NOMO-1 treated with dmso at 0.1 percent for 144 hours (cell line): ENCODE results near the gene ABCC10.
"Not testable (repeated sequence)": the region's sequence is repeated elsewhere in the genome, so short reads cannot be mapped to it uniquely, and the experiment has no call there.

Source experiments
- DNase-seq: peaks from one replicate; lab custom pipeline; 2025; ENCODE audit not compliant: unreplicated experiment; lab: John Stamatoyannopoulos, UW

Gene ABCC10

DNA sequence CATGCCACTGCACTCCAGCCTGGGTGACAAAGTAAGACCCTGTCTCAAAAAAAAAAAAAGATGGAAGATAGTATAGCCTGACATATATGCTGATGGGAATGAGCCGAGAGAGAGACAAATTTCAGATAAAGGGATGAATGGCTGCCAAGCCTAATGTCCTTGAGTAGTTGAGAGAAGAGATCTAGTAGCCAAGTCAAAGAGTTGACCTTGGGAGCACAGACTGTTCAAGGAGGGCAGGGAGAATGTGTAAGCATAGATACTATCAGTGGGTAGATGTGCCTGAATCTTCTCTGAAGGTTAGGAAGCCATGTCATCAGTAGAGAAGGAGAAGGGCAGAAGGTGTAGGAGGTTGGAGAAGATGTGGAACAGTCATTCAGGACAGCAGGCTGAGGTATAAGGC is 20.0 kb upstream of the ABCC10 start:
- no peak for DNase-seq

DNA sequence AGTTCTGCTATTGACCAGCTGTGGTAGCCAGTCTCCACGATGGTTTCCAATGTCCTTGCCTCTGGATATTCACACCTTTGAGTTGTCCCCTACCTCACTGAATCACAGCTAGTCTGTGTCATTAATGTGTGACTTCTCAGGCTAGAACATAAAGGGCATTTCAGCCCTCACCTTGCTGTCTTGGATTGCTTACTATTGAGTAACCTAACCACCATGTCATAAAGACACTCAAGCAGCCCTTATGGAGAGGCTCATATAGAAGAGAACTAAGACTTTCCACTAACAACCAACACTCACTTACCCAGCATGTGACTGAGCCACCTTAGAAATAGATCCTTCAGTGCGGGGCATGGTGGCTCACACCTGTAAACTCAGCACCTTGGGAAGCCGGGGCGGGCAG is 19.1 kb upstream of the ABCC10 start:
- no peak for DNase-seq

GRCh38 chr6:43410776-43411175 is 16.6 kb upstream of the ABCC10 start:
- DNase-seq = not testable (repeated sequence)

DNA sequence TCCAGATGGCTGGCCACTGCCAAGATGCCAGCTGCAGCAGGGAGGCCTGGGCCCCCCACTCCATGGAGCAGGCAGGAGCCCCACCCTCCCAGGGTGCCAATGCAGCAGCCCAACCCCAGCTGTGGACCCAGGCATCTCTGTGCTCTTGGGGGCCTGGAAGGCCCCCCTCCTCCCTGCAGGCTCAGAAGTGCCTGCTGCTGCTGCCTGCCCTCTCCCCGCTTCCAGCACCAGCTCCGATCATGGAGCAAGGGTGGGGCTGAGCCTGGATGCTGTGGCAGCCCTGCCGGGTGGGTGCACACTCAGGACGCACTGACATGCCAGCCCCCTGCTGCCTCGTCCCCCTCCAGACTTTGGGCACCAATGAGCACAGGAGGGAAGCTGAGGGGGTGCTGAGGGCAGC is 14.8 kb upstream of the ABCC10 start:
- no peak for DNase-seq

GRCh38 chr6:43413002-43413401 is 14.3 kb upstream of the ABCC10 start:
- no peak for DNase-seq

GRCh38 chr6:43415275-43415674 is 12.1 kb upstream of the ABCC10 start:
- not testable (repeated sequence) for DNase-seq

GRCh38 chr6:43416935-43417334 is 10.4 kb upstream of the ABCC10 start:
- DNase-seq = no peak

GRCh38 chr6:43420012-43420709 is 7.2 kb upstream of the ABCC10 start:
- no peak for DNase-seq

- DNase-seq = no peak
These were observed 5.5 kb upstream of the ABCC10 start for GRCh38 chr6:43421831-43422230.

- not testable (repeated sequence) for DNase-seq
These were observed 2.3 kb upstream of the ABCC10 start for GRCh38 chr6:43425083-43425482.

GRCh38 chr6:43426928-43427405 is 374 bp upstream of the ABCC10 start:
- DNase-seq = no peak

GRCh38 chr6:43428112-43428570 is 800 bp downstream of the ABCC10 start:
- peak; percentile 11 for DNase-seq

- DNase-seq = no peak
These were observed 1.5 kb downstream of the ABCC10 start for GRCh38 chr6:43428874-43429273.

- no peak for DNase-seq
These were observed 4.9 kb downstream of the ABCC10 start for GRCh38 chr6:43432009-43432945.

GRCh38 chr6:43433148-43433547 is 5.8 kb downstream of the ABCC10 start:
- no peak for DNase-seq

DNA sequence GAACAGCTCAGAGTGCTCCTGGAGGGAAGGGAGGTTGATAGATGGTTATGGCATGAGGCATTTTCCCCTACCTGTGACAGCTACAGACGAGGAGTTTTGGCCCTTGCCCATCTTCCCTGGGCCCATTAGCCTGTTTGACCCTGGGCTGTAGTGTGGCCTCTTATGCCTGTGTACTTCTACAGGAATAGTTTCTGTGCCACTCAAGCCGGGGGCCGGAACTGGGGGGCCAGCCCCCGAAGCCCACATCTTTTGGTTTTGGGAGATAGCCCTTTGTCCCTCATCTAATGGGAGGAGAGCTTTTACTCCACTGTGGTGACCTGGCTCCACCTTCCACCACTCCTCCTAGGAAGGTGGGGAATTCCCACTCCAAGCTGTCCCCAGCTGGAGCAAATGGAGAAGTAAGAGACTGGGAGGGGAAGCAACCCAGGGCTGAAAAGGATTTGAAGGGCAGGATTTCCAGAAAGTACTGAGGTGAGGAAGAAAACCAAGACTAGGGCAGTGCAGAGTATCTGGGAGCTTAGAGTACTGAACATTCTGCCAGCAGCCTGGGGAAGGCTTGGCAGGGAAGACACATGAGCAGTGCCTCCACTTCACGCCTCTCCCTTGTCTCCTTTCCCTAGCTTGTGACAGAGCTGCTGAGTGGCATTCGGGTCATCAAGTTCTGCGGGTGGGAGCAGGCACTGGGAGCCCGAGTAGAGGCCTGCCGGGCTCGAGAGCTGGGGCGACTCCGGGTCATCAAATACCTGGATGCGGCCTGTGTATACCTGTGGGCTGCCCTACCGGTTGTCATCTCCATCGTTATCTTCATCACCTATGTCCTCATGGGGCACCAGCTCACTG is 6.9 kb downstream of the ABCC10 start:
- no peak for DNase-seq

- no peak for DNase-seq
These were observed 7.6 kb downstream of the ABCC10 start for GRCh38 chr6:43434943-43435342.

DNA sequence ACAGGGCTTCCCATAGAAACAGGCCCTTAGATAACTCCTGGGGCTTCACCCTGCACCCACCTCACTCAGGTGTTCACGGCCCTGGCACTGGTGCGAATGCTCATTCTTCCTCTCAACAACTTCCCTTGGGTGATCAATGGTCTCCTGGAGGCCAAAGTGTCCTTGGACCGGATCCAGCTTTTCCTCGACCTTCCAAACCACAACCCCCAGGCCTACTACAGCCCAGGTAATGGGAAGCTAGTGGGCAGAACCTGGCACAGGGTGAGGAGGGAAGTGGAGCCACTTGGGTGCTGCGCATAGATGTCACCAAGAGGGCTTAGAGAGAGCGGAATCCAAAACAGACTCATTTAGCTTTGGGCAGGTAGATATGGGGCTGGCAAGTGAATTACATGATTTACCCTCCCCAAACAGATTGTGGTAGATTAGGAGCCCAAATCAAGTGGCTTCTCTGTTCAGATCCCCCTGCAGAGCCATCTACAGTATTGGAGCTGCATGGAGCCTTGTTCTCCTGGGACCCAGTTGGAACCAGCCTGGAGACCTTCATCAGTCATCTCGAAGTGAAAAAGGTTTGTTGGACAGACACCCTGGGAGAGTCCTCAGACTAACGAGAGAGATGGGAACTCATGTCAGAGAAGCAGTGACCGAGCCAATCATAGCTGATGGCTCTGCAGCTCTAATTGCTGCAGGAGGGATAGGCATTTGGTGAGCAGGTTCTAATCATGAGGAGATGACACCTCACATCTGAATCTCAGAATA is 8.5 kb downstream of the ABCC10 start:
- no peak for DNase-seq

DNA sequence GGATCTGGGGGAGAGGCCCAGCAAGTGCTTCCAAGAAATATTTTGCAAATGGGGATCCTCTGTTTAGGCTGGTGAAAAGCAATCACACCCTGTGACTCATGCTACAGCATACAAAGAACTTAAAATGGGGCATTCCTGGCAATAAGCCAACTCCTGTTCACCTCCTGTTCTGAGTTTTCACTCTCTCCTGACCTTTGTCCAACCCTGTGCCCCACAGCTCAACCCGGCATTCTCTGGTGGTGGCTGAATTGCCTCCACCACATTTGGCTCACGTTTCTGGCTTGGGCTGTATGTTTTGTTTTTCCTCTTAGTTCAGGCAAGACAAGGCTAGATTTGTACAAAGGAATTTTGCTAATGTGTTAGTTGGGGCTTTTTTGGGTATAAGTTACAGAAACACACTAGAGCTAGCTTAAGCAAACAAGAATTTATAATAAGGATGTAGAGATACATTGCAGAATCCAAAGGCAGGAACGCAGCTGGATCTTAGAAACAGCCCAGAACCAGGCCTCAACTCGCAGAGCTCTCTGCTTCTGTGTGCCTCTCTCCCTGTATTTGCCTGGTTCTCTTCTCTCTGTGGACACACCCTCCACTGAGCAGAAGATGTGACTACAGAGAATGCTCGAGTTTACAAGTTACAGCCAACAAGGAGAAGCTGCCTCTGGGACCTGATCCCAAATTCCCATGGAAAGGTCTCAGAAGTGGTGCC is 9.4 kb downstream of the ABCC10 start:
- no peak for DNase-seq

DNA sequence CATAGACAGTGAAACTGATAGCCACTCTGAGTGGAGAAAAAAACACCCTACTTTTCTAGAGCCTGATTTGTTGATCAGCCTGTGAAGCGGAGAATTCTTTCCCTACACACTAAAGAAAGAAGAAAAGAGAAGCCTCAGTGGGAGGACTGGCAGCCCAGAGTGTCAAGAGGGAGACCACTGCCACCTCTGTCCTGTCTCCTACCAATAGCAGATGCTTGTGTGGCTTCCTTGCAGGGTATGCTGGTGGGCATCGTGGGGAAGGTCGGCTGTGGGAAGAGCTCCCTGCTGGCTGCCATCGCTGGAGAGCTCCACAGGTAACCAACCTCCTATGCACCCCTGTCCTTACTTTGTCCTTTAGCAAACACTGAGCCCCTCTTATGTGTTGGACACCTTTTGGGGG is 10.4 kb downstream of the ABCC10 start:
- DNase-seq = no peak
